HEK293 (cell line): Measurements from ENCODE around the gene ASB10.

ENCODE experiments used
- CTCF ChIP-seq: fragments of 450-650 bp; formaldehyde crosslinking; IDR thresholded peaks from 2 replicates; pipeline ENCODE4 v1.5.1; 2016; ENCODE audit warnings: missing biosample characterization, missing genetic modification characterization
- PATZ1 ChIP-seq: fragments of 450-650 bp; formaldehyde crosslinking; IDR thresholded peaks from 2 replicates; pipeline ENCODE4 v1.5.1; 2016; ENCODE audit warnings: missing biosample characterization, missing genetic modification characterization
- ZFP41 ChIP-seq: fragments of 450-650 bp; formaldehyde crosslinking; IDR thresholded peaks from 2 replicates; pipeline ENCODE4 v1.5.1; 2016; ENCODE audit warnings: missing biosample characterization, missing genetic modification characterization, borderline replicate concordance
- ZNF274 ChIP-seq, 2 experiments: fragments of 200-500 bp in 1 of 2; fragments of 450-650 bp in 1 of 2; sonication (Bioruptor generic) in 1 of 2; formaldehyde crosslinking in 1 of 2; IDR thresholded peaks; 2 replicates each; pipeline versions ENCODE4 v1.5.1 to v1.6.1; 2014 to 2016; ENCODE audit warnings: borderline replicate concordance in 1 of 2, inconsistent platforms in 1 of 2, low read length in 1 of 2, missing biosample characterization in 1 of 2, missing genetic modification characterization in 1 of 2
- ZNF449 ChIP-seq: fragments of 450-650 bp; formaldehyde crosslinking; IDR thresholded peaks from 2 replicates; pipeline ENCODE4 v1.5.1; 2017; ENCODE audit warnings: missing biosample characterization, mild to moderate bottlenecking, missing genetic modification characterization, moderate library complexity
- ZNF510 ChIP-seq: fragments of 450-650 bp; formaldehyde crosslinking; IDR thresholded peaks from 2 replicates; pipeline ENCODE4 v1.5.1; 2018; ENCODE audit warnings: mild to moderate bottlenecking, missing genetic modification characterization, missing biosample characterization; ENCODE audit not compliant: insufficient replicate concordance
- ZNF768 ChIP-seq: fragments of 450-650 bp; formaldehyde crosslinking; IDR thresholded peaks from 2 replicates; pipeline ENCODE4 v1.5.1; 2018; ENCODE audit warnings: missing biosample characterization, mild to moderate bottlenecking, missing genetic modification characterization
- ZNF777 ChIP-seq: fragments of 450-650 bp; formaldehyde crosslinking; IDR thresholded peaks from 2 replicates; pipeline ENCODE4 v1.5.1; 2017; ENCODE audit warnings: missing biosample characterization, missing genetic modification characterization, borderline replicate concordance
- ZNF830 ChIP-seq: fragments of 450-650 bp; IDR thresholded peaks from 2 replicates; pipeline ENCODE4 v1.5.0; 2018; ENCODE audit warnings: missing biosample characterization, missing genetic modification characterization, low read depth, mild to moderate bottlenecking, moderate library complexity

GRCh38 chr7:151139071-151139790 is 47.8 kb downstream of the ASB10 start:
- TF ChIP-seq CTCF (tag by site-specific recombination) (no peak), ZNF830 (tag by site-specific recombination) (no peak), ZNF777 (tag by site-specific recombination) (no peak), ZNF449 (tag by site-specific recombination) (no peak), ZFP41 (tag by site-specific recombination) (no peak), ZNF768 (no peak), ZNF510 (no peak), PATZ1 (tag by site-specific recombination) (no peak), ZNF274 (IDR thresholded peaks at IDR 0.05; ENCODE audit: low read length) (no peak), ZNF274 (tag by site-specific recombination; IDR thresholded peaks at IDR 0.05; ENCODE audit: borderline replicate concordance) (no peak)
